ENCODE measurements around the gene TBC1D9.
A peak's percentile ranks its signal among the peaks of the same experiment; 100 is the strongest.

TBC1D9 gene

GRCh38 chr4:140688711-140689598 is 67.2 kb downstream of the TBC1D9 start:
- DNase-seq, result no peak

DNA sequence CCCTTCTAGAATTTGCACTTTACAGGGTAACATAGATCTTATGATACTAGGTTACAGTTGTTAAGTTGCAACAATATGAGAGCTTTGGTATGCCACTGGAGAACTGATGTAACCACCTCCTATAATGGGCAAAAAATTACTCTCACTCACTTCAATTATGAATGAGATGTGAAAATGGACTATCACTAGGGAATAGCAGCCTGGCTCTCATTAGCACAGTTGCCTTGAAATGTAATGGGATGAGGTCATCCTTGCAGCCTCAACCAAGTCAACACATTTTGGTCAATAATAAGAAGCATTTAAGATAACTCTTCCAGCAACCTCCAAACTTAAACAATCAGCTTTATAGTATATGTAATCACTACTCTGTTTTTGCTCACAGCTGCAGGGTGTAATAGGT is 69.4 kb downstream of the TBC1D9 start:
- no peak for DNase-seq

- no peak for DNase-seq
Observed at GRCh38 chr4:140684314-140684713, 71.9 kb downstream of the TBC1D9 start.

- DNase-seq, result no peak
Observed at GRCh38 chr4:140681201-140681600, 75.0 kb downstream of the TBC1D9 start.

GRCh38 chr4:140680686-140681085 is 75.5 kb downstream of the TBC1D9 start:
- DNase-seq, result no peak

- no peak for DNase-seq
Observed at GRCh38 chr4:140679576-140679975, 76.6 kb downstream of the TBC1D9 start.

- no peak for DNase-seq
Observed at GRCh38 chr4:140675599-140676231, 80.5 kb downstream of the TBC1D9 start.

- DNase-seq, result no peak
Observed at GRCh38 chr4:140673729-140674128, 82.5 kb downstream of the TBC1D9 start.

DNA sequence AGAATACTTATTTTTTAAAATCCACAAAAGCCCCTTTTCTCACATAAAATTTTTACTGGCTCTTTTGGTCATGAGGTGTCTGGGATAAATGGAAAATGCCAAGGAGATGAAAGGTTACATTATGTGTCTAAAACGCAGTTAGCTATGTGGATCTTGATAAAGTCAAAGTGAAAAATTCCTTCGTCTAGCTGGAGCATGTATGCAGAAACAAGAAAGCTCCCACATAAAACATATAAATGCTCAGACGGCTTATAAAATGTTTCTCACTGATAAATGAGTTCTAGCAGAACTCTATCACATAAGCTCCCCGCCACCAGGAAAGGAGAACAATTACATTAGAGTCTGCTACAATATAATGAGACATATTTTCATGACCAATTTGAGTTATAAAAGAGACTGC is 83.8 kb downstream of the TBC1D9 start:
- no peak for DNase-seq

DNA sequence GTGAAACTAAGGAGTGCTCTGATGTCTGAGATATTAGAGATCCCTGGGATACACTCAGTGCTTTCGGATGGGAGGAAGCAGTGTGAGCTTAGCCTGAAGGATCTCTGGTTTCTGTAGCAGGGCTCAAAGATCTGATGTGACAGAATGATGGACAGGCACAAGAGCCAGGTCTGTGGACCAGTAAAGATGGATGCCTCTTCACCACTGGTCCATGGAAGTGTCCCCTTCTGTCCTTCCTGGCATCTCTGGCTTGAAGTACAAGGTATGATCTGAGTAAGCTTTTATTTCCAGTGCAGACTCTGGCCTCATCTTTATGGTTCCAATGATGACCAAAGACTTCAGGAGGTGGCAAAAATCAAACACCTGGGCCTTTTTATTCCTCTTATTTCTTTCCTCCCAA is 88.1 kb downstream of the TBC1D9 start:
- DNase-seq, result no peak

GRCh38 chr4:140666889-140667614 is 89.1 kb downstream of the TBC1D9 start:
- peak in 1 of 2 experiments; percentile 20 for DNase-seq

DNA sequence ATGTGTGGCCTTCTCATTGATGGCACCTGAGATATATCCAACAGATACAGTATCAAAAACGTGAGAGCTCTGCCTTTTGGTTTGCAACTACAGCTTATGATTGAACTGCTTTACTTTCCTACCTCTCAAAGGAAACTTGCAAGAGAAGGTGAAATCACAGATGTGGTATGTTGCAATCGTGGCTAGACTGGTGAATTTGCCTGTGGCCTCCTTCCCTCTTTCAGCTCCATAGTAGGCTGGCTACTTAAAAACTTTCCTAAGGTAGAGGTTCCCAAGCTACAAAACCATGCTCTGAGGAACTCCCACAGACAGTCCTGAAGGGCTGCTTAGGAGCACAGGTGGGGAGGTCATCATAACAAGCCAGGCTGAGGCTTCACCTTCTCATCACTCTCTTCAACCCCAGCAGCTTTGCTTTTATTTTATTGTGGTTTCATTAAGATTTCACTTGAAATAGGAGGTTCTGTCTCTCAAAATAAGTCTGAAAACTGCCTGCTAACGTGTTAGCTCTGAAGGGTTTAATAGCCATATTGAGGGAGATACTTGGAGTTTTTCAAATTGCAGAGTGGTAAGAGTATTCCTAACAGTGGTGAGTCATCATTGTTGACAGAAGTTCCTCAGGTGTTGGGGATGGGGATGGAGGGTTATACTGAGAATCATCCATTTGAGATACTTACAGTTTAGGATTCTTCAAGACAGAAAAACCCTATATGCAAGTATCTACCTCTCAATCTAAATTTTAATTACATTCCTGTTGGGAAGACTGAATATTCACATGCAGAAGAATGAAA is 93.9 kb downstream of the TBC1D9 start:
- no peak for DNase-seq

GRCh38 chr4:140661550-140661949 is 94.6 kb downstream of the TBC1D9 start:
- DNase-seq, result no peak

GRCh38 chr4:140659943-140660700 is 96.1 kb downstream of the TBC1D9 start:
- DNase-seq, result no peak

DNA sequence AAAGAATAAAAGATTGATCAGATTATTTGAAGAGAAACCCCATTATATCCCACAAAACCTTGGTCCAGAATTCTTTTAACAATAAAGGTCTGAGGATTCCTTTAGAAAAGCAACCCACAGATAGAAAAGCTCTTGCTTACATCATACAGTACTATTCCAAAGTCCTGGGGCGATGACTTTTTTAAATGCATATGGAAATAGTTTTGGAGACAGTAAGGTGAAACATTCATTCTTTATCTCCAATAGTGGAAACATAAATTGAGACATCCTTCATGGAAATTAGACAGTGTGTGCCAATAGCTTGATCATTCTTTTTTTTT is 101.7 kb downstream of the TBC1D9 start:
- DNase-seq, result no peak

GRCh38 chr4:140653718-140654494 is 102.3 kb downstream of the TBC1D9 start:
- no peak for DNase-seq

DNA sequence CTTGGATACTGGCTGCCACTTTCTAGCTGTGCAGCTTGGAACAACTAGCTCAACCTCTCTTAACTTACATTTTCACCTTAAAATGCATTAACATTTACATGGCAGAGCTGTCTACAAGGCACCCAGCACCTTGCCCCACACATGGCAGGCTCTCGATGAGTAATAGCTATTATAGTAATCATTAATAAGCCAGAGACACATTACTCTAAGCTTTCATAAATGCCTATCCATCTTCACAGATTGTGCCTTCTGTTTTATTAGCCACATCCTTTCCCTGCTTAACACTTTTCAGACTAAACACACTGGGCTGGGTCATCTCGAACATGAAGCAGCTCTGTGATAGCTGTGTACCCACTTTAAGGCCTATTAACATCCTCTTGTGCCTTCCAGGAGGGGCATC is 103.6 kb downstream of the TBC1D9 start:
- no peak for DNase-seq

DNA sequence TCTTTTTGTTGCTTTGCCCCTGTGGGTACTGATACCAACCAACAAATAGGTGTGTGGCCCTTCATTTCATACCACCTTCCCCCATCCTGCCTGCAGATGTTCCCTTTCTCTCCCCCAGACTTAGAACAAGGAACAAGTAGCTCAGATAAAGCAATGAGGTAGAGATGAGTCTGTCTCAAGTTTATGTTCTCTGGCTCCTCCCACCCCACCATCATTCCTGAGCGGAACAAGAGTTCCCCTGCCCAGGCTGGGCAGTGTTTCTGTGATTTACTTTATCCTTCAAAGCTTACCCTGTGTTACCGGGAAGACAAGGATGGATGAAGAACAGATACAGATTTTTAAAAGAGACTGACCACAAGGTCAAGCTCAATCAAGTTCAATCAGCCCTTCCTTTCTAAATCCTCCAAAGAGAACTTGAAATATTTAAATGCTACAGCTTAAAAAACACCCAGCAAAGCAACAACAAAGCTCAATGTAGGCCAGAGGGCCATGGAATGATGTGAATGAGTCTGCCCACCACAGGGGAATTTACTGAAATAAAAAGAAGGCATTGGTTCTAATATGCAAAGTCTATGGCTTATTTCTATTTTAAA is 107.4 kb downstream of the TBC1D9 start:
- no peak for DNase-seq

GRCh38 chr4:140645614-140646412 is 110.4 kb downstream of the TBC1D9 start:
- peak in 1 of 2 experiments; percentile 55 for DNase-seq

GRCh38 chr4:140645196-140645595 is 111.0 kb downstream of the TBC1D9 start:
- no peak for DNase-seq

All from NCI-H2081 (cell line).